Measurements from ENCODE around the gene TBX19. TPM values are rescaled to one million over a fixed set of nuclear protein-coding genes. Genes with fewer than 3 reads are reported as not detected.

TBX19 gene
- total and polyA plus RNA-seq, 2 experiments from 2014 or later = 0.57 to 1.9 TPM

DNA sequence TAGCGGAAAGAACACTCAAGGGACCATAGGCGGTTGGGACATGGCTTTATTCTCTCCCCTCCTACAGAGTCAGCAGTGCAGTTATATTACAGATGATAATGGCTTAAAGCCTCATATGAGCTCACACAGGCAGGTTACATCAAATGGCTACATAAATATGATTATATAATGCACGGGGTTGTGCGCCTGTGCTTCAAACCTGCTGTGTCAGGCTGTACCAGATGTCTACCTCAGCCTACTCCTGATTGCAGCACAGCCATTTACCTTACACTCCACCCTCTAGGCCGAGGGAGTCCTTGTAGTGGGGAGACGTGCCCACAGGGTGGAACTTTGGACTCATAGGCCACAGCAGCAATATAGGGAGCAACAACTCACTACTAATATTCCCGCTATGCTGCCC, 16.4 kb upstream of the TBX19 start:
- H3K4me3 ChIP-seq = no peak overlapping the region
- H3K4me2 ChIP-seq = no peak overlapping the region
- 94% methylated on average over 7 of the region's 7 CpGs for WGBS (ENCODE audit: low lambda C conversion rate, missing lambda C conversion rate)
- peaks cover 4% of the 10 kb centered on the region for H3K79me2 ChIP-seq
- no peaks in the 10 kb centered on the region for H3K9me3 ChIP-seq (ENCODE audit: low read depth)
- no peaks in the 10 kb centered on the region for H3K36me3 ChIP-seq (replicated peaks; ENCODE audit: insufficient read depth, low read depth)
- H3K27ac ChIP-seq = no peak overlapping the region
- H4K20me1 ChIP-seq (ENCODE audit: insufficient read depth, poor library complexity, severe bottlenecking) = no peaks in the 10 kb centered on the region
- DNase-seq (ENCODE audit: low spot score) = no peak
- H3K27me3 ChIP-seq = no peaks in the 10 kb centered on the region
- H3K9me2 ChIP-seq (replicated peaks; ENCODE audit: insufficient read depth) = no peaks in the 10 kb centered on the region
- no peak for TF ChIP-seq CTCF (IDR thresholded peaks at IDR 0.05; ENCODE audit: poor library complexity)
- TF ChIP-seq EZH2 (IDR thresholded peaks at IDR 0.05; ENCODE audit: borderline replicate concordance) = no peak
- no peak for TF ChIP-seq EZH2phosphoT487 (IDR thresholded peaks at IDR 0.05; ENCODE audit: low read depth, severe bottlenecking, unreplicated experiment)
- H2AFZ ChIP-seq = no peak overlapping the region
- no peaks in the 10 kb centered on the region for H3K4me1 ChIP-seq (ENCODE audit: insufficient read depth)

DNA sequence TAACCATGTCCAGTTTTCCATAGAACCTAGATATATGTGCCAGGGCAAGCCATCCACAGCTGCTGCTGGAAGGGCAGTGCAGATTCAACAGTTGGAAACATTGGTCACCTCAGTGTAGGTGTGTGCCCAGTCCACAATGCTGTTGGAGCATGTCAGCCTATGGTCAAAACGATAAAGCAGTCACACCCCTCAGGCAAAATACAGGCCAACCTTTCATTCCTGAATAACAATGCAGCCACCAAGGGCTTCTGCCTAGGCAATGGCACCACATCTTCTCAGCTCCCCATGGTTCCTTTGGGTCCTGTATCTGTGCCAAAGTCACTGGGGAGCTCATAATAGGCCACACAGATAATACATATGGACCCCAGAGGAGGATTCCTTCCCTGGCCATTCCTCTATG, 15.1 kb upstream of the TBX19 start:
- Histone ChIP-seq H3K9me3 (ENCODE audit: low read depth) (no peaks in the 10 kb centered on the region), H3K9me2 (replicated peaks; ENCODE audit: insufficient read depth) (no peaks in the 10 kb centered on the region), H4K20me1 (ENCODE audit: insufficient read depth, poor library complexity, severe bottlenecking) (no peaks in the 10 kb centered on the region), H3K27me3 (no peaks in the 10 kb centered on the region), H3K36me3 (replicated peaks; ENCODE audit: insufficient read depth, low read depth) (no peaks in the 10 kb centered on the region), H3K4me1 (ENCODE audit: insufficient read depth) (no peaks in the 10 kb centered on the region), H3K4me3 (no peak overlapping the region), H2AFZ (no peak overlapping the region), H3K79me2 (no peaks in the 10 kb centered on the region), H3K27ac (no peak overlapping the region), H3K4me2 (no peak overlapping the region)
- no peak for TF ChIP-seq CTCF (IDR thresholded peaks at IDR 0.05; ENCODE audit: poor library complexity)
- no peak for TF ChIP-seq EZH2phosphoT487 (IDR thresholded peaks at IDR 0.05; ENCODE audit: low read depth, severe bottlenecking, unreplicated experiment)
- TF ChIP-seq EZH2 (IDR thresholded peaks at IDR 0.05; ENCODE audit: borderline replicate concordance) = no peak
- no peak for DNase-seq (ENCODE audit: low spot score)
- WGBS (ENCODE audit: low lambda C conversion rate, missing lambda C conversion rate) = 95% methylated on average over 1 of the region's 1 CpG

GRCh38 chr1:168266644-168267186, 14.0 kb upstream of the TBX19 start:
- no peaks in the 10 kb centered on the region for H3K9me3 ChIP-seq (ENCODE audit: low read depth)
- DNase-seq (ENCODE audit: low spot score) = no peak
- H3K36me3 ChIP-seq (replicated peaks; ENCODE audit: insufficient read depth, low read depth) = no peaks in the 10 kb centered on the region
- H4K20me1 ChIP-seq (ENCODE audit: insufficient read depth, poor library complexity, severe bottlenecking) = no peaks in the 10 kb centered on the region
- H2AFZ ChIP-seq = no peak overlapping the region
- H3K4me2 ChIP-seq = no peak overlapping the region
- 93% methylated on average over 6 of the region's 6 CpGs for WGBS (ENCODE audit: low lambda C conversion rate, missing lambda C conversion rate)
- no peaks in the 10 kb centered on the region for H3K9me2 ChIP-seq (replicated peaks; ENCODE audit: insufficient read depth)
- no peak overlapping the region for H3K4me3 ChIP-seq
- H3K27me3 ChIP-seq = no peaks in the 10 kb centered on the region
- H3K79me2 ChIP-seq = no peaks in the 10 kb centered on the region
- TF ChIP-seq EZH2 (IDR thresholded peaks at IDR 0.05; ENCODE audit: borderline replicate concordance) (no peak), EZH2phosphoT487 (IDR thresholded peaks at IDR 0.05; ENCODE audit: low read depth, severe bottlenecking, unreplicated experiment) (no peak), CTCF (IDR thresholded peaks at IDR 0.05; ENCODE audit: poor library complexity) (no peak)
- no peak overlapping the region for H3K27ac ChIP-seq
- H3K4me1 ChIP-seq (ENCODE audit: insufficient read depth) = no peaks in the 10 kb centered on the region

DNA sequence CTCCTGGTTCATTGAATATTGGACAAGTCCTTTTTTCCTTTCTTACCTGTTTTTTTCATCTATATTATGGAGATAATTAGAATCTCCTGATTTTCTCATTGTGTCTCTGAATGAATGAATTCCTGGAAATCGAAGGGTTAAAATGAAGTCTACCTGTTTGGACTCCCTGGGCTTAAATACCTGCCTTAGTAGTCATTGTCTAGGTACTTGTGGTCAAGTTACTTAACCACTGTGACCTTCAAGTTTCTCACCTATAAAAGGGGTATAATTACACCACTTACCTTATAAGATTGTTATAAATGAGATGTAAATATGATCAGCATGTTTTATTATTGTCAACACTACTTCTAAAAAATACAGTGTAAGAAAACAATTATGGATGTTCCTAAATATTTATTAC, 9.0 kb upstream of the TBX19 start:
- no peak overlapping the region for H3K4me3 ChIP-seq
- no peaks in the 10 kb centered on the region for H4K20me1 ChIP-seq (ENCODE audit: insufficient read depth, poor library complexity, severe bottlenecking)
- no peaks in the 10 kb centered on the region for H3K9me3 ChIP-seq (ENCODE audit: low read depth)
- DNase-seq (ENCODE audit: low spot score) = no peak
- H3K27me3 ChIP-seq = no peaks in the 10 kb centered on the region
- no peak overlapping the region for H3K27ac ChIP-seq
- H3K9me2 ChIP-seq (replicated peaks; ENCODE audit: insufficient read depth) = no peaks in the 10 kb centered on the region
- no peaks in the 10 kb centered on the region for H3K79me2 ChIP-seq
- 96% methylated on average over 1 of the region's 1 CpG for WGBS (ENCODE audit: low lambda C conversion rate, missing lambda C conversion rate)
- H3K4me1 ChIP-seq (ENCODE audit: insufficient read depth) = no peaks in the 10 kb centered on the region
- H3K4me2 ChIP-seq = no peak overlapping the region
- no peaks in the 10 kb centered on the region for H3K36me3 ChIP-seq (replicated peaks; ENCODE audit: insufficient read depth, low read depth)
- TF ChIP-seq EZH2 (IDR thresholded peaks at IDR 0.05; ENCODE audit: borderline replicate concordance) (no peak), EZH2phosphoT487 (IDR thresholded peaks at IDR 0.05; ENCODE audit: low read depth, severe bottlenecking, unreplicated experiment) (no peak), CTCF (IDR thresholded peaks at IDR 0.05; ENCODE audit: poor library complexity) (no peak)
- H2AFZ ChIP-seq = no peak overlapping the region

Data from hepatocyte (in vitro differentiated cells).